HepG2 (cell line): ENCODE data around the gene CTDNEP1.

Experiments
- CCDC6 ChIP-seq: sonication (generic); formaldehyde crosslinking; IDR thresholded peaks from 2 replicates; pipeline ENCODE4 v1.8.1; 2022; ENCODE audit warnings: mild to moderate bottlenecking, missing genetic modification reagents, moderate library complexity
- MLLT10 ChIP-seq: sonication (generic); formaldehyde crosslinking; IDR thresholded peaks from 2 replicates; pipeline ENCODE4 v1.4.0; 2020; ENCODE audit warnings: missing genetic modification reagents
- ZBTB20 ChIP-seq: sonication (generic); formaldehyde crosslinking; IDR thresholded peaks from 2 replicates; pipeline ENCODE4 v1.8.1; 2023; ENCODE audit warnings: missing genetic modification reagents, low read depth, mild to moderate bottlenecking, borderline replicate concordance
- TF ChIP-seq, protein P1 (sequence below): sonication (generic); formaldehyde crosslinking; IDR thresholded peaks from 2 replicates; pipeline ENCODE4 v1.5.0; 2020; ENCODE audit warnings: mild to moderate bottlenecking, missing genetic modification reagents, moderate library complexity

GRCh38 chr17:7222093-7222971 lies 29.2 kb downstream of the CTDNEP1 start:
- TF ChIP-seq, protein P1, sequence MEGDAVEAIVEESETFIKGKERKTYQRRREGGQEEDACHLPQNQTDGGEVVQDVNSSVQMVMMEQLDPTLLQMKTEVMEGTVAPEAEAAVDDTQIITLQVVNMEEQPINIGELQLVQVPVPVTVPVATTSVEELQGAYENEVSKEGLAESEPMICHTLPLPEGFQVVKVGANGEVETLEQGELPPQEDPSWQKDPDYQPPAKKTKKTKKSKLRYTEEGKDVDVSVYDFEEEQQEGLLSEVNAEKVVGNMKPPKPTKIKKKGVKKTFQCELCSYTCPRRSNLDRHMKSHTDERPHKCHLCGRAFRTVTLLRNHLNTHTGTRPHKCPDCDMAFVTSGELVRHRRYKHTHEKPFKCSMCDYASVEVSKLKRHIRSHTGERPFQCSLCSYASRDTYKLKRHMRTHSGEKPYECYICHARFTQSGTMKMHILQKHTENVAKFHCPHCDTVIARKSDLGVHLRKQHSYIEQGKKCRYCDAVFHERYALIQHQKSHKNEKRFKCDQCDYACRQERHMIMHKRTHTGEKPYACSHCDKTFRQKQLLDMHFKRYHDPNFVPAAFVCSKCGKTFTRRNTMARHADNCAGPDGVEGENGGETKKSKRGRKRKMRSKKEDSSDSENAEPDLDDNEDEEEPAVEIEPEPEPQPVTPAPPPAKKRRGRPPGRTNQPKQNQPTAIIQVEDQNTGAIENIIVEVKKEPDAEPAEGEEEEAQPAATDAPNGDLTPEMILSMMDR, result no peak
- TF ChIP-seq ZBTB20 (CRISPR knock-in tag), result no peak
- no peak for TF ChIP-seq CCDC6
- no peak for TF ChIP-seq MLLT10 (CRISPR knock-in tag)
